LNCAP (cell line): Measurements from ENCODE around the gene POLR3GL.

Experiments used
- TF ChIP-seq, protein P1 (sequence below): fragments of 450-650 bp; IDR thresholded peaks from 2 replicates; pipeline ENCODE4 v1.5.1; 2017; ENCODE audit warnings: mild to moderate bottlenecking

POLR3GL gene

GRCh38 chr1:145972580-145972979 is 8.1 kb downstream of the POLR3GL start:
- TF ChIP-seq, protein P1, sequence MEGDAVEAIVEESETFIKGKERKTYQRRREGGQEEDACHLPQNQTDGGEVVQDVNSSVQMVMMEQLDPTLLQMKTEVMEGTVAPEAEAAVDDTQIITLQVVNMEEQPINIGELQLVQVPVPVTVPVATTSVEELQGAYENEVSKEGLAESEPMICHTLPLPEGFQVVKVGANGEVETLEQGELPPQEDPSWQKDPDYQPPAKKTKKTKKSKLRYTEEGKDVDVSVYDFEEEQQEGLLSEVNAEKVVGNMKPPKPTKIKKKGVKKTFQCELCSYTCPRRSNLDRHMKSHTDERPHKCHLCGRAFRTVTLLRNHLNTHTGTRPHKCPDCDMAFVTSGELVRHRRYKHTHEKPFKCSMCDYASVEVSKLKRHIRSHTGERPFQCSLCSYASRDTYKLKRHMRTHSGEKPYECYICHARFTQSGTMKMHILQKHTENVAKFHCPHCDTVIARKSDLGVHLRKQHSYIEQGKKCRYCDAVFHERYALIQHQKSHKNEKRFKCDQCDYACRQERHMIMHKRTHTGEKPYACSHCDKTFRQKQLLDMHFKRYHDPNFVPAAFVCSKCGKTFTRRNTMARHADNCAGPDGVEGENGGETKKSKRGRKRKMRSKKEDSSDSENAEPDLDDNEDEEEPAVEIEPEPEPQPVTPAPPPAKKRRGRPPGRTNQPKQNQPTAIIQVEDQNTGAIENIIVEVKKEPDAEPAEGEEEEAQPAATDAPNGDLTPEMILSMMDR, result no peak

GRCh38 chr1:145974721-145975120 is 10.2 kb downstream of the POLR3GL start:
- TF ChIP-seq, protein P1, result no peak

- TF ChIP-seq, protein P1, result no peak
These were observed 10.7 kb downstream of the POLR3GL start for GRCh38 chr1:145975216-145975615.

DNA sequence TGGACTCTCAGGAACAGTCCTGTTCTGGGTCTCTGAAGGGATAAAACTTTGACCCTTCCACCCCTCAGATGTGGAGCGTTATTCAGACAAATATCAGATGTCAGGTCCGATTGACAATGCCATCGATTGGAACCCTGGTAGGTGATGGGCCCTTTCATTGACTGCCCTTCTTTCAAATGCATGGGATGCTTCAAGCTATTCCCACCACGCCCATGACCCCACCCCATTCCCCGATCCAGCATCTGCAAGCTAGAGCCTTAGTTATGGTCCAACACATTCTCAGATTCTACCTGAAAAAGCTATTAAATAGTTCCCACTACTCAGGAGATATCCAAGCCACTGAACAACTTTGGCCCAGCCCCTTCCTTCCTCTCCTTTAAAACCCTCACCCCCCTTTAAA is 12.5 kb downstream of the POLR3GL start:
- TF ChIP-seq, protein P1, result no peak

GRCh38 chr1:145977486-145978470 is 13.3 kb downstream of the POLR3GL start:
- TF ChIP-seq, protein P1, result peak; percentile 89

DNA sequence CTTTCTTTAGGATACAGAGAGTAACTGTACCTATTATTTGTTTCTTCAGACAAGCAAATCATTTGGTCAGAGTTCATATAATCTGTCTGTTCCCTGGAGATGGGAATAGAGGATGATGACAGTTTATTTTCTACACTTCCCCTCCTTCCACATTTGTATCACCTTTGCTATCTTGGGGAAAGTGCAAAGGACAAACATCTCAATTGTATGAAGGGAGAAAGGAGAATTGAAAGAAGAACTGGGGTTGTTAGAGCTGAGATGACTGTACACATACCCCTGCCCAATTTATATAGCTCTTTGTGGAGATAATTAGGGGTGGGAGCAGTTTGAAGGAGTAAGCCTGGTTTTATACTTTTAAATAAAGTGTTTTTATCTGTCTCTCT is 14.0 kb downstream of the POLR3GL start:
- TF ChIP-seq, protein P1, result no peak

GRCh38 chr1:145978854-145979745 is 14.6 kb downstream of the POLR3GL start:
- TF ChIP-seq, protein P1, result no peak
